Osteocyte (in vitro differentiated cells): ENCODE measurements around the gene ZNF688. TPM values are rescaled to one million over a fixed set of nuclear protein-coding genes. Genes with fewer than 3 reads are reported as not detected.
"Not testable (repeated sequence)": the region's sequence is repeated elsewhere in the genome, so short reads cannot be mapped to it uniquely, and the experiment has no call there.

Source experiments
- DNase-seq: peaks from one replicate; pipeline ENCODE4 v3.0.0; 2021; ENCODE audit warnings: mixed read lengths; ENCODE audit not compliant: unreplicated experiment; ENCODE audit errors: extremely low spot score
- H3K27ac Mint-ChIP-seq: one replicate; pipeline ENCODE4 v1.8.0; 2021; ENCODE audit warnings: mild to moderate bottlenecking, mixed read lengths; ENCODE audit not compliant: unreplicated experiment
- H3K27me3 Mint-ChIP-seq: one replicate; pipeline ENCODE4 v1.8.0; 2021; ENCODE audit warnings: mixed read lengths; ENCODE audit not compliant: unreplicated experiment
- H3K36me3 Mint-ChIP-seq: one replicate; pipeline ENCODE4 v1.8.0; 2021; ENCODE audit warnings: mixed read lengths; ENCODE audit not compliant: unreplicated experiment
- H3K4me1 Mint-ChIP-seq: one replicate; pipeline ENCODE4 v1.8.0; 2021; ENCODE audit warnings: mixed read lengths; ENCODE audit not compliant: unreplicated experiment
- H3K4me3 Mint-ChIP-seq: one replicate; pipeline ENCODE4 v1.8.0; 2021; ENCODE audit warnings: mild to moderate bottlenecking, moderate library complexity, mixed read lengths; ENCODE audit not compliant: unreplicated experiment
- H3K9me3 Mint-ChIP-seq: one replicate; pipeline ENCODE4 v1.8.0; 2021; ENCODE audit warnings: mixed read lengths; ENCODE audit not compliant: unreplicated experiment
- CTCF ChIP-seq: fragments of 200-600 bp; sonication (generic); IDR thresholded peaks from 2 replicates; pipeline ENCODE4 v1.5.0; 2021; ENCODE audit warnings: antibody characterized with exemption, mild to moderate bottlenecking, moderate library complexity
- total RNA-seq: library from RNA; stranded (reverse); gene quantifications from 2 replicates; pipeline ENCODE4 v1.2.1, GENCODE V29; 2021

Gene ZNF688
- total RNA-seq, 1 donor from 2014 or later = 10.9 TPM

- H3K9me3 Mint-ChIP-seq = no peaks in the 10 kb centered on the region
- no peak overlapping the region for H3K27ac Mint-ChIP-seq
- no peak for TF ChIP-seq CTCF
- H3K4me3 Mint-ChIP-seq = no peak overlapping the region
- no peak for DNase-seq
- no peaks in the 10 kb centered on the region for H3K27me3 Mint-ChIP-seq
- no peaks in the 10 kb centered on the region for H3K36me3 Mint-ChIP-seq
- H3K4me1 Mint-ChIP-seq = no peaks in the 10 kb centered on the region
Measured at GRCh38 chr16:30541502-30542329, 29.8 kb downstream of the ZNF688 start.

- H3K27ac Mint-ChIP-seq, H3K27me3 Mint-ChIP-seq, H3K4me3 Mint-ChIP-seq, H3K4me1 Mint-ChIP-seq, H3K9me3 Mint-ChIP-seq, DNase-seq, H3K36me3 Mint-ChIP-seq: not testable (repeated sequence)
Measured at GRCh38 chr16:30540916-30541464, 30.5 kb downstream of the ZNF688 start.

GRCh38 chr16:30539986-30540526 lies 31.5 kb downstream of the ZNF688 start:
- not testable (repeated sequence) for H3K4me1 Mint-ChIP-seq, H3K9me3 Mint-ChIP-seq, H3K27ac Mint-ChIP-seq, DNase-seq, H3K4me3 Mint-ChIP-seq, H3K27me3 Mint-ChIP-seq, H3K36me3 Mint-ChIP-seq

- H3K27ac Mint-ChIP-seq = no peak overlapping the region
Measured at GRCh38 chr16:30539000-30539964, 32.2 kb downstream of the ZNF688 start.

GRCh38 chr16:30536391-30537024 lies 35.0 kb downstream of the ZNF688 start:
- H3K4me1 Mint-ChIP-seq = peaks cover 16% of the 10 kb centered on the region
- not testable (repeated sequence) for H3K27me3 Mint-ChIP-seq, H3K36me3 Mint-ChIP-seq, H3K9me3 Mint-ChIP-seq, DNase-seq, H3K27ac Mint-ChIP-seq
- H3K4me3 Mint-ChIP-seq = peak overlapping the region; percentile 83

More at GRCh38 chr16:30539000-30539964, 32.2 kb downstream of the ZNF688 start:
- Mint-ChIP-seq H3K27me3 (no peaks in the 10 kb centered on the region), H3K36me3 (no peaks in the 10 kb centered on the region), H3K4me1 (peaks cover 12% of the 10 kb centered on the region), H3K9me3 (no peaks in the 10 kb centered on the region), H3K4me3 (no peak overlapping the region)
- no peak for TF ChIP-seq CTCF
- no peak for DNase-seq

- Mint-ChIP-seq H3K9me3 (no peaks in the 10 kb centered on the region), H3K27ac (peak overlapping the region; percentile 94), H3K27me3 (no peaks in the 10 kb centered on the region), H3K4me3 (peak overlapping the region; percentile 83), H3K4me1 (peaks cover 16% of the 10 kb centered on the region), H3K36me3 (peaks cover 3% of the 10 kb centered on the region)
- no peak for DNase-seq
- peak; percentile 48 for TF ChIP-seq CTCF
Measured at GRCh38 chr16:30535777-30536190, 35.7 kb downstream of the ZNF688 start.
